HG03097 (cell line): ENCODE data around the gene TP53BP2.
A peak's percentile ranks its signal among the peaks of the same experiment; 100 is the strongest.
"Not testable (repeated sequence)": the region's sequence is repeated elsewhere in the genome, so short reads cannot be mapped to it uniquely, and the experiment has no call there.

Experiments
- ATAC-seq: cut with Tn5 transposase; IDR thresholded peaks from one replicate; pipeline ENCODE4 v1.9.1; 2021; ENCODE audit not compliant: unreplicated experiment, low FRiP score

Gene TP53BP2

DNA sequence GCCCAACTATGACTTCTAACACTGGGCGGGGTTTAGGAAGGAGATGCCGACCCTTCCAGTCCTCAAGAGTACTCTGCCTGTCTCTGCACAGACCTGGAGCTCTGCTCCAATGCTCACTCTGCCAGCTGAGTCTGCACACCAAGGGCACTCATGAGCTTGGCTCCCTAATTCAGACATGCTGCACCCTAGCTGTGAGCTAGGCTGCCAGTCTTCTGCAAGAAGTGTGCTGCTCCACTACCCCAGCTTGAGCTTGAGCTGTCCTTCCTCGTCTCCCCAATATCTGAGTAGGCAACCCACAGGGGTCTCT is 13.2 kb downstream of the TP53BP2 start:
- peak; percentile 49 for ATAC-seq

GRCh38 chr1:223831755-223832636 is 13.8 kb downstream of the TP53BP2 start:
- no peak for ATAC-seq

GRCh38 chr1:223829678-223830077 is 16.1 kb downstream of the TP53BP2 start:
- ATAC-seq: no peak

- ATAC-seq: no peak
These were observed 17.4 kb downstream of the TP53BP2 start for GRCh38 chr1:223828162-223828848.

DNA sequence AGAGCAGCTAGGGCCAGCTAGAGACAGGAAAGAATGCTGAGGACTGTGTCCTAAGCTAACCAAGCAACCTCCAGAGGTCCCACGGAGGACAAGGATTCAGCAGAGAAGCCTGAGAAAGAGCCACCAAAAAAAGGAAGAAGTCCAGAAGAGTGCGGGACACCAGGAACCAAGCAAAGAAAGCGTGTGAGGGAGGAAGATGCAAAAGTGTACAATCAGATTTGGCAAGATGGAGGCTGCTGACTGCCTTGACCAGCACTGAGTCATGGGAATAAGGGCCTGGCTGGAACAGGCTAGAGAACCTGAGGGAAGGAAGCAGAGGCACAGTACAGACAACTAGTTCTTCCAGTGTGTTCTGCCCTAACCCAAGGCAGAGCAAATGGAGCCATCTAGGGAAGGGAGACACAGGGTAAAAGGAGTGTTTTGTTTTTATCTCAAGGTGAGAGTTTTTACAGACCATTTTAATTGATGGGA is 18.5 kb downstream of the TP53BP2 start:
- ATAC-seq: no peak

DNA sequence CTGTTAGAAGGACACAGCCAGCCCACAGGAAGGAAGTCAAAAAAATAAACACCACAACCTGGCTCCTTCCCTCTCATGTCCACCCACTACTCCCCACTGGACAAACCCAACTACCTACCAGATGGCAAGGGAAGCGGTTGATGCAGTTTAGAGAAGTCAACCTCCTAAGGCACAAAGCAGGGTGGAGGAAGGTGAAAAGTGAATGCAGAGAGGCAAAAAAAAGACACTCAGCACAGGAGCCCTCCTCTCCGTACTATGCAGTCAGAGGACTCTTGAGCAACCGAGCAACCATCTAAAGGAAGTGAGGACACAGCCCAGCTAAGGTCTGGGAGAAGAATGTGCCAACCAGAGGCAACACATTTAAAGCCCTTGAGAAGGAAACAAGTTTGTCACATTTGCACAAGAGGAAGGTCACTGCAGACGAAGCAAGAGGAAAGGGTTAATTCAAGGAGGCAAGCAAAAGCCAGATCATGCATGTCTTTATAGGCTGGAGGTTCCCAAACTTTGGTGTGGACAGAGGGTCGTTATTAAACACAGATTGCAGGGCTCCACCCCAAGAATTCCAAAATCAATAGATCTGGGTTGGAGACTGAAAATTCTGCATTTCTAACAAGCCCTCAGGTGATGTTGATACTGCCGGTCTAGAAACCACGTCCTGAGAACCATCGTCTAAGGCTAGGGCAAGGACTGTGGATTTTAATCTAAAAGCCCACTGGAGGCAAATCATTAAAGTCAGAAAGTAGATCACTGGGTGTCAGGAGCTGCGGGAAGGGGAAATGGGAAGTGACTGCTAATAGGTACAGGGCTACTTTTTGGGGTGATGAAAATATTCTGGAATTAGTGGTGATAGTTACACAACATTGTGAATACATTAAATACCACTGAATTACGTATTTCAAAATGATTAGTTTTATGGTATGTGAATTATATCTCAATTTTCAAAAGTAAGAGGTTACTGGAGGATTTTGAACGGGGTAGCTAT is 19.7 kb downstream of the TP53BP2 start:
- no peak for ATAC-seq

DNA sequence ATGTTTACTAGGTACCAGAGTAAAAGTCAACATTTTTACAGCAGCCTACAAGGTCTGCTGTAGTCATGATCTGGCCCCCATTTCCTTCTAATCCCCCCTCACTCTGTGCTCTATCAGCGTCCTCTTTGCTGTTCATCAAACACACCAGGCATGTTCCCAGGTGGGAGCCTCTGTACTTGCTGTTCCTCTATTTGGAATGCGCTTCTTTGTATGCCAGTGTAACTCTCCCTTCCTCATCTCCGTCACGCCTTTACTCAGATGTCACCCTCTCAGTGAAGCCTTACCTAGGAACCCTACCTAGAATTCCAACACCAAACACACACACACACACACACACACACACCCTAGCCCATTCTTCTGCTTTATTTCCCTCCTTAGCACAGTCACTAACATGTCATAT is 21.0 kb downstream of the TP53BP2 start:
- ATAC-seq: no peak

- ATAC-seq: no peak
These were observed 21.5 kb downstream of the TP53BP2 start for GRCh38 chr1:223824287-223824686.

DNA sequence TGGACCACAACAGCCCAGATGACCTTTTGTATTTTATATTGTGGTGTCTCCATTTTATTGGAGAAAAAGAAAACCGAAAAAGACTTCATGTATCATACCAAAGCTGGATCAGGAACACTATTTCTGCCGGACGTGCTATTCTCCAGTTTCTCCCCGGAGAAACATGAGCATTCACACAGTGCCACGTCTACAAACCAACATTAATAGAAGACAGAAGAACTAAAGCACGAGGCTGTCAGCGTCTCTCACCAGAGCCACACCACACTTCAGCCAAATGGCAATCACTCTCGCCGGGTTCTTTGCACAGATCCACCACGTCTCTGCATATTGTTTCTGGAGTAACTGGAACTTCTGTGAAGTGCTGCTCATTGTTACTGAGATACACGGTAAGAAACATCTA is 24.8 kb downstream of the TP53BP2 start:
- no peak for ATAC-seq

DNA sequence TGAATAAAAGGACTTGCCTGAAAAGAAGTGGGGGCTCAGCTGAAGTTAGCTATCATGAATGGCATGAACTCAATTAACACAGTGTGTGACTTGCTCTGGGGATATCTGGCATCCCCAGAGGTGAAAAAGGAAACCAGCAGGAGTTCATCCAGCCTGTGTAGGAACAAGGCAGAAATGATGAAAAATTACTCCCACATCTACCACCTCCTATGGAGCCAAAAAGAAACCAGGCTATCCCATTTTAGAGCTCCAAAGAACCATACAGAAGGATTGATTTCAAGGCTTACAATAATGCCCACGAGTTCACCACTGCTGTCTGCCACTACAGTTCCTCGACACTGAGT is 25.3 kb downstream of the TP53BP2 start:
- ATAC-seq: no peak

DNA sequence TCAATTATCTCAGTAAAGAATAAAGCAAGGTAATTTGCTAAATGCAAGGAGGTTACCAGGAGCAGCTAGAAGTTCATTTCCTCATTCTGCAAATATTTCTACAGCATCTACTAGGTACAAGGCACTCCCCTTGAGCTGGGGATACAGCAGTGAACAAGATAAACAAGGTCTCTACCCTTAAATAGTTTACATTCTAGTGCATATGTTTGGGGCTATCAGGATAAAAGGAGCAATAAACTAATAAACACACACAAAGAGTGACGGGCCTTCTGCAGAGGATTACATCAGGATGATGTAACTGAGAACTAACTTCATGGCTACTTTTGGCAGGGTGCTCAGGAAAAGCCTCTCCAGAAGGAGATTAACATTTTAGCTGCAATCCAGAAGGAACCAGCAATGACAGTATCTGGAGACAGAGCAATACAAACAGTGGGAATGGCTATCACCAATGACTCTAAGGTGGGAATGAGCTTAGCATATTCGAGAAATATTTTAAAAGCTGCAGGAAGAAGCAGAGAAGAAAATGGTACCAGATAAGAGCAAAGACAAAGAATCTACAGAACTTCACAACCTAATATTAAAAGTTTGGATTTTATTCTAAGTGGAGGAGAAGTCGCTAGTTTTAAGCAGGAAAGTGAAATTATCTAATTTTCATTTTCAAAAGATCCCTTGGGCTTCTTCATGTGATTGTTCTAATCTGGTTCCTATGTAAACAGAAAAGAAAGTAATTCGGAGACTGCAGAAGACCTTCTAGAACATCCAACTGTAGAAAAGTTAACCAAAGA is 25.8 kb downstream of the TP53BP2 start:
- ATAC-seq: no peak

GRCh38 chr1:223817265-223817664 is 28.5 kb downstream of the TP53BP2 start:
- not testable (repeated sequence) for ATAC-seq

GRCh38 chr1:223815865-223816264 is 29.9 kb downstream of the TP53BP2 start:
- ATAC-seq: no peak

GRCh38 chr1:223815020-223815853 is 30.5 kb downstream of the TP53BP2 start:
- no peak for ATAC-seq

GRCh38 chr1:223813645-223814044 is 32.1 kb downstream of the TP53BP2 start:
- no peak for ATAC-seq

DNA sequence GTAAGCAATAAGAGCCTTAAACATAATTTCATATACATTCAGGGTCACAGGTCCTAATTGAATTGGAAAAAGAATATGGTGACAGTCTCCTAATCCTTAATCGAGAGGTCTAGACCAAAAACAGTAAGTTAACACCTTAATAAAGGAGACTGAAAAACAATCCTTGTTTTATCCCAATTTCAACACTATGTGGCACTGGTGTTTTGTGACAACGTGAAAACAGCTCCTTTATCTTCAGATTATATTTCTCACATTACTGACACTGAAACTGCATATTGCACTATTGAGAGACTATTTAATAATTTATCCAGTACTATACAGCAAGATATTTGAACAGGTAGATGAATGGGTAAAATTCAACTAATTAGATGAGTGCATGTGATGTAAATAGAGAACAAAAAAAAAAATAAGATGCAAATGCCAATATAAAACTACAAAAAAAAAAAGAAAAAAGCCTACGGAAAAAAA is 34.1 kb downstream of the TP53BP2 start:
- ATAC-seq: no peak

DNA sequence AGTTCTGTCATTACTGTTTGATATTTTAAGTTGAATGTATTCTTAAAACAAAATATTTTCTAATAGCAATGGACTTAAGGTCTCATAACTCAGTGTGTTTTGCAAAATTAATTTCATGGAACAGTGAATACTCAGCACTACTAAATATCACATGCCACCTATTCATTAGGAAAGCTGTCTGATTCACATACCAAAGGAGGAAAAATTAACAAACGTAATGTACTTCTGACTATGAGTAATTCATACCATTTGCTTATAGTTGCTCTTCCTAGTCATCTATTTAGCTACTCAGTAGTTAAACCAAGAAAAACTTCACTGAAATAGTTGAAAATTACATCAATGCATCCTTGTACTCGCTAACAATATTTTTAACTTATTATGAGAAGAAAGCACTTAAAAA is 35.2 kb downstream of the TP53BP2 start:
- ATAC-seq: no peak

DNA sequence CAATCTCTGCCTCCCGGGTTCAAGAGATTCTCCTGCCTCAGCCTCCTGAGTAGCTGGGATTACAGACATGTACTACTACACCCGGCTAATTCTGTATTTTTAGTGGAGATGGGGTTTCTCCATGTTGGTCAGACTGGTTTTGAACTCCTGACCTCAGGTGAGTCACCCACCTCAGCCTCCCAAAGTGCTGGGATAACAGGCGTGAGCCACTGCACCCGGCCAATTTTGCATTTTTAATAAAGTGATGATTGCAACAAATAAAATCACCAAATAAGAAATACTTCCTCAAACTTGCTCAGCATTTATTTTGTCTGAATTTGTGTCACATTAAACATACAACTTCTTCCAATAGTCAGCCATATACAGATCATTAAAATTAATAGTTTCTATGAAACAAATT is 35.8 kb downstream of the TP53BP2 start:
- ATAC-seq: not testable (repeated sequence)

- no peak for ATAC-seq
These were observed 42.5 kb downstream of the TP53BP2 start for GRCh38 chr1:223803211-223803610.
